GM19463 (cell line): ENCODE data around the gene SYT2.
"Not testable (repeated sequence)": the region's sequence is repeated elsewhere in the genome, so short reads cannot be mapped to it uniquely, and the experiment has no call there.

Experiments
- ATAC-seq: cut with Tn5 transposase; IDR thresholded peaks from one replicate; pipeline ENCODE4 v1.9.1; 2021; ENCODE audit warnings: mild to moderate bottlenecking, moderate library complexity; ENCODE audit not compliant: unreplicated experiment

SYT2 gene

DNA sequence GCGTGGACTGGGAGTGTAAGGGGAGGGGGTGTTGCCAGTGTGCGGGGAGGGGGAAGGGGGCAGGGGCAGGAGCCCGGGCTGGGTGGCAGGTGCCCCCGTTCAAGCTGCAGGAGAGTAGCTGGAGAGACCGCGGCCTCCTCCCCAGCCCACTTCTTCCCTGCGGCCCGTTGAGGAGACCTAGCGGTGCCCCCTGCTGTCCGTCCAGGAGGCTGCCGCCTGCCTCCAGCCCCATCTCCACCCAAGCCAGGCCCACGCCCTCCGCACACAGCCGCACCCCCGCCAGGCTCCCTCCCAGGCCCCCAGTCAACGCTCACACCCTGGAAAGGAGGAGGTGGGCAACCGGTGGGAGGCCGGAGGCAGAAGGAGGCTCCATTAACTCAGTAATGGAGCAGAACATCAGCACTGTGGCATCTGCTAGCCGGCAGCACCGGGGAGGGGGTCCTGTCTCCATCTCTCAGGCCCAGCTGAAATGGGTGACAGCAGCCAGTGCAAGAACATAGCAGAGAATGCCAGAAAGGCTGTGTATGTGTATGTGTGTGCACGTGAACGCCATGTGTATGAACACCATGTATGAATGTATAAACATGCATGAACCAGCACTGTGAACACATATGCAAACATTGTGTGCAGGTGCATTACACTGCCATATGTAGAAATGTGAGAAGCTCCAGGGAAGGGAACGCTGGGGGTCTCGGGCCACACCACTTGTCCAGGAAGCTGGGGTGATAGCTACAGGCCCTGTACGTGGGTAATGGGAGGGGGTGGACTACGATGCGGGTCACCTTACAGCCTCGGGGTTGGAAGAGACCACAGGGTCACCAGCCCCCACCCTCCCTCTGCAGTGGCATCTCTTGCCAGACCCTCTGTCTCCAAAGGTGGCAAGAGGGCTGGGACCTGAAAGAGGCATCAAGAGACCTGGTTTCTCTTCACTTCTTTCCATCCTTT is 84.6 kb downstream of the SYT2 start:
- ATAC-seq: peak; percentile 76

DNA sequence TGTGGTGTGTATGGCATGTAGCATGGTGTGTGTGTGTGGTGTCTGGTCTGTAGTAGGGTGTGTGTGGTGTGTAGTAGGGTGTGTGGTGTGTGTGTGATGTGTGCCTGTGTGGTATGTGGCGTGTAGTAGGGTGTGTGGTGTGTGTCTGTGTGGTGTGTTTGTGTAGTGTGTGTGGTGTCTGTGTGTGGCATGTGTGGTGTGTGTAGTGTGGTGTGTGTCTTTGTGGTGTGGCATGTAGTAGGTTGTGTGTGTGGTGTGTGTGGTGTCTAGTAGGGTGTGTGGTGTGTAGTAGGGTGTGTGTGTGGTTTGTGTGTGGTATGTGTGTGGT is 85.5 kb downstream of the SYT2 start:
- no peak for ATAC-seq

DNA sequence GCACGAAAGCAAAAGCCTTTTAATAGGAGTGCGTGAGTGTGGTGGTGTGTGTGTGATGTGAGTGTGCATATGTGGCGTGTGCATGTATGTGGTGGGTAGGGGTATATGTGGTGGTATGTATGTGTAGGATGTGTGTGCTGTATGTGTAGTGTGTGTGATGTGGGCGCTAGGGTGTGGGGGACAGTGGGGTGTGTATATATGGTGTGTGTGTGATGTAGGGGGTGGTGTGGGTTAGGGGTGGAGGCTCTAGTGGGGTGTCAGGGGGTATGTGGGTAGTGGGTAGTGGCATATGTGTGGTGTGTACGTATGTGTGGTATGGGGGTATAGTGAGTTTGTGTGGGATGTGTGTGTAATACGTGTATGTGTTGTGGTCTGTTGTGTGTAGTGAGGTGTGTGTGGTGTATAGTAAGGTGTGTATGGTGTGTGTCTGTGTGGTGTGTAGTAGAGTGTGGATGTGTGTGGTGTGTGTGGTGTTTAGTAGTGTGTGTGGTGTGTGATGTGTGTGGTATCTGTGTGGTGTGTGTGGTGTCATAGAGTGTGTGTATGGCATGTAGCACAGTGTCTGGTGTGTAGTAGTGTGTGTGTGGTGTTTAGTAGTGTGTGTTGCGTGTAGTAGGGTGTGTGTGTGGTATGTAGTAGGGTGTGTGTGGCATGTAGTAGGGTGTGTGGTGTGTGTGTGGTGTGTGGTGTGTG is 86.0 kb downstream of the SYT2 start:
- no peak for ATAC-seq

DNA sequence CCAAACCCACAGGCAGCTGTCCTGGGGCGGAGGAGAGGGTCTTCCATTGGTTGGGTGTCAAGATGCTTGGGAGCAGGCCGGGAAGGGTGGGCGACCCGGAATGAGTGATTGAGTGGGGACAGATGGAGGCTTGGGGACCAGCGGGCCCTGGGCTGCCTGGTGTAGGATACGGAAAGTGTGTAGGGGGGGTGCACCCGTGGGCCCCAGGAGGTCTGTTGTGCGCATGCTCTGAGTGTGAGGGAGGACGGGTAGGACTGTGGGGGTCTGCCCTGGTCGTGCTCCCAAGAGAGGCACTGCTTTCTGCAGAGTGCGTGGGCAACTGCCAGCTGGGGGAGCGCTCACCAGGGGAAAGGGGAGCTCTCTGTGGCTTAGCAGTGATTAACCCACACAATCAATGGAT is 86.8 kb downstream of the SYT2 start:
- ATAC-seq: not testable (repeated sequence)

DNA sequence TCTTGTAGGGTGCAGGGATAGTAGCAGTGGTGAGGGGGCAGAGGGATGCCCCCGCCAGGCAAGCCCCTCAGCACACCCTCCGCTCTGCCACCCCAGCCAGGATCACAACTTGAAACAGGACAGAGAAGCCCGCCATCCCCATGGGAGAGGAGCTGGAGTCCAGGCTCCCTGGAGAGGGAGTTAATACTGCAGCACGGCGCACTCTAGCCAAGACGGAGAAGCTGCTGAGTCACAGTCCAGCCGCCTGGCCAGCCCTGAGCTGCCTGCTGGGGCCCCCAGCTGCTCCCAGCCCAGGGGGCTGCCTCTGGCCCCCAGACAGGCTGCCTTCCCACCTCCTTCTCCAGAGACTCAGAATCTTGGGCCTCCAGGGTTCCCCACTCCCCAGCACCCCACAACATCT is 87.2 kb downstream of the SYT2 start:
- no peak for ATAC-seq

DNA sequence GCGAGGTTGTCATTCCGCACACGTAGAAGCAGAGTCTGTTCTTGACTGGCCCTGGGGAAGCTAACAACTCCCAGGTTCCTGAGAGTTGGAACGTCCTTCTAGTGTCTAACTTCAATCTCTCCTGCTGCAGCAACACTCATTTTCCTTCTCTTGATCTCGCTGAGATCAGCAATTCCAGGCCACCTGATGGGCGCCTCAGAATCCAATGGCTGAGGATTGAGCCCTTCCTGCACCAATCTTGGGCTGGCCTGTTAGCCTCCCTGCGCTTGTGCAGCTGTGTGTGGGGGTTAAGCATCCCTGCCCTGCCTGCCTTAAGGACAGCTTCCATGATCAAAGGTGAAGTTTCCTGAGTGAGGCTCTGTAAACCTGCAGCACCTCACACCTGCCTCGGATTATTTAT is 87.9 kb downstream of the SYT2 start:
- no peak for ATAC-seq

DNA sequence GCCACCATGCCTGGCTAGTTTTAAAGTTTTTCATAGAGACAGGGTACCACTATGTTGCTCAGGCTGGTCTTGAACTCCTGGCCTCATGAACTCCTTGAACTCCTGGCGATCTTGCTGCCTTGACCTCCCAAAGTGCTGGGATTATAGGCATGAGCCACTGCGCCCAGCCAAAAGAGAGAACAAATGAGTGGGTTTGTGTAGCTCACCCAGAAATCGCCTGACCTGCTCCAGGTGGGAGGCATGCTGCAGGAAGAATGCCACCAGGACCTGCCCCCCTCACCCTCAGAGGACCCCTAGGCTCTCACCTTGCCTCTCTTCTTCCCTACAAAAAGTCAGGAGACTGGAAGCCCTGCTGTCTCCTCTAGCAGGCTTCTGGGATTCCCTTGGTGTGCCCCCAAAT is 88.8 kb downstream of the SYT2 start:
- no peak for ATAC-seq

DNA sequence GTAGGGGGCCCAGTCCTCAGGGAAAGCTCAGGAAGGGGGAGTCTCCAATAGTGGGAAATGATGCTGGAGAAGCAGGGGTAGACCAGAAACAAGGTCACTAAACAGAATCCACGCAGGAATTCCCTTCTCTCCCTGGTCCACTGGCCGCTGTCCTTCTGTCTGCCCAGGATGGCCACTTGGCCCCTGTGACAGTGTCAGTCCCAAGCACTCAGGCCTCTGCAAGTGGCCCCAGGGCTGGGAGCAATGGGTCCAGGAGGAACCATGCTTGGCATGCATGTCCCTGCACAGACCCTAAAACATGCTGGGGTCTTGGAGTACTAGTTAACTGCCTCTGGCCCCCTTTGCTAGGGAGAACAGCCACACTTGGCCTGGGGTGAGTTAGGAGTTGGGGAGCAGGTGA is 90.2 kb downstream of the SYT2 start:
- not testable (repeated sequence) for ATAC-seq

DNA sequence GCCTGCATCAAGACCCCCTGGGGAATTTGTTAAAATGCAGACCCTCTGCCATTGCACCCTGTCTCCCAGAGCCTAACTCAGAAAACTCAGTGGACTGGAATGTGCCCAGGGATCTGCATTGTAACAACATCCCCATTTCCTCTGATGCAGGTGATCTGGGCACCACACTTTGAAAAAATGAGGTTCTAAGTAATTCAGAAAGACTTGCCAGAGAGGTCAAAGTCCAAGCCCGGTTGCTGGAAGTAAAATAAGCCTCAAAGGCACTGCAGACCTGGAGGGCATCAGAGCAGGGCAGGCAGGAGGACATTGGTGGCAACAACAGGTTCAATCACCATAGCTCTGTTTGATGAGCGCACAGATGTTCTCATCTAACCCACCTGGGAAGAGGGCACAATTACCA is 90.7 kb downstream of the SYT2 start:
- no peak for ATAC-seq

DNA sequence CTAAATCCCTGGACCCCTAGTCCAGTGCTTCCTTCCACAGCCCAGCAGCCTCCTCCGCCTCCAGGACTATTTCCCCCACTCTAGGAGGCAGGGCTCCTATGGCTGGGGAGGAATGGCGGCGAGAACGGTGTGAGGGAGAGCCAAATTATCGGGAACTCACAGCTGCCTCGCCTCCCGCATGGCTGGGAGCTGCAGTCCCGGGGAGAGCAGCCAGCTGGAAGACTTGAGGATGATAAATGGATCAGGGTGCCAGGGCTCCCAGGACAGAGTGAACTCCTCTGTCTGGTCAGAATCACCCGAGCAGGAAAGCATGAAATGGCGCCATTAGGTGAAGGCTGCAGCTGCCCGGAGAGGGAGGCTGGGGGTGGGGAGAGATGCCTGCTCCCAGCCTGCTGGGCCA is 91.2 kb downstream of the SYT2 start:
- not testable (repeated sequence) for ATAC-seq

DNA sequence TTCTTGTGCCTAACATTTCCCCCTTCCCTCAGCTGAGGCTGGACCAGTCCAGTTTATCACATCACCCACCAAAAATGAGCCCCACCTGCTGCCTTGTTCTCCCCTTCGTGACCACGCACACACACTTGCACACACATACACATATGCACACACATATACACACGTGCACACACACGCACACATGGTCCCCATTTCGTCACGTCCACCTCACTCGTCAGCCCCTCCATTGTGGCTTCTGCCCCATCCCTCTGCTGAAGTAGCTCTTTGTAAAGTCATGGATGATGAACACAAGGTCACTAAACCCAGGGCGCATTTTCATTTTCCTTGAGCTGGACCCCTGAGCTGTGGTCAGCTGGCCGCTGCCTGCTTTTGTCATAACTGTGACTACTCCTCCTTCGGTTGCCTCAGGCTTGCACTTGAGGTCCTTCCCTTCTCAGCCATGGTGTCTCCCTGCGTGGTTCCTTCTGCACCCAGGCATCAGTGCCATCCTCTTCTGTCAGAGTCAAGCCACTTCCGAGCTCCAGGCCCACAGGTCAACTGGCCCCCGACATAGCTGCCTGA is 93.8 kb downstream of the SYT2 start:
- ATAC-seq: peak; percentile 17

DNA sequence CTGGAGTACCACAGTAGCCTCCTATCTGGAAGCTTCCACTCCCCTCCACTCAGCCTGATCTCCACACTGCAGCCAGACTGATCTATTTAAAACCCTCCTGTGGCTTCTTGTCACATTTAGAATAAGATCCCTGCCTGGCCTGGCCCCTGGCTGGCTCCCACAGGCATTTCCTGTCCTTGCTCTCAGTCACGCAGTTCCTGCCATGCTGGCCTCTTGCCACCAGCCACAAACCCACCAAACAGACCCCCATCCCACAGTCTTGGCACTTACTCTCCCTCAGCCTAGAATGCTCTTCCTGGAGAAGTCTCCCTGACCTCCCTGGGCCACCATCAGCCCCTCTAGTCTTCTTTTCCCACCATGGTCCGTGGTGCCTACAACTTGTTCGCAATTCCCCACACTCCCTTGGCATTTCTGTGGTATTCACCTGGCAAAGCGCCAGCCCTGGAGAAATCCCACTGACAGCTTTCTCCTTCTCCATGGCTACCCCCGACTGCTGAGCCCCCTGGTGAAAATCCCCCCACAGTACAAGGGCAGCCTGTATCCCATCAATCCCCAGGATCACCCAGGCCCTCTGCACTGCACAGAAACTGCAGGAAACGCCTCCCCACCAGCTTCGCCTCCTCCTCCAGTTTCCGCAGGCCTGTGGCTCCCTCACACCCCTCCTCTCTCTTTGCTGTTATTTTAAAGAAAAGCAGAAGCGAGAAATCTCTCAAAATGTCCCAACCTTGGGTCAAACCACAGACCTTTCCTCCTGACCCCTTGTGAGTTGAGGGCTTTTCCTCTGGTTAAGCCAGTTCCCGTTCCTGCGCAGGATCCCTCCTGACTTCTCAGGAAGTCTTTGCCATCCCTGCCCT is 94.5 kb downstream of the SYT2 start:
- ATAC-seq: peak; percentile 75

DNA sequence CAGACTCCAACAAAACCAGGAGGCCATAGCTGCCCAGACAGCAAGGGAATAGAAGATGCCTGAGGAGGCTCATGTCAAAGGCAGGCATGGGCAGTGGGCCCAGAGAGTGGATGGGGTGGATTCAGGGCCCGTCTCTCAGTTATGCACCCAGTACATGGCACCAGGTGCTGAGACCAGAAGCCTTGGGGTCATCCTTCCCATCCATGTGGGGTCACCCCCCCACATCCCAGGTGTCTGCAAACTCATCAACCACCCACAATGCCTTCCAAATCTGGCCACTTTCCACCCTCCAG is 95.1 kb downstream of the SYT2 start:
- not testable (repeated sequence) for ATAC-seq

DNA sequence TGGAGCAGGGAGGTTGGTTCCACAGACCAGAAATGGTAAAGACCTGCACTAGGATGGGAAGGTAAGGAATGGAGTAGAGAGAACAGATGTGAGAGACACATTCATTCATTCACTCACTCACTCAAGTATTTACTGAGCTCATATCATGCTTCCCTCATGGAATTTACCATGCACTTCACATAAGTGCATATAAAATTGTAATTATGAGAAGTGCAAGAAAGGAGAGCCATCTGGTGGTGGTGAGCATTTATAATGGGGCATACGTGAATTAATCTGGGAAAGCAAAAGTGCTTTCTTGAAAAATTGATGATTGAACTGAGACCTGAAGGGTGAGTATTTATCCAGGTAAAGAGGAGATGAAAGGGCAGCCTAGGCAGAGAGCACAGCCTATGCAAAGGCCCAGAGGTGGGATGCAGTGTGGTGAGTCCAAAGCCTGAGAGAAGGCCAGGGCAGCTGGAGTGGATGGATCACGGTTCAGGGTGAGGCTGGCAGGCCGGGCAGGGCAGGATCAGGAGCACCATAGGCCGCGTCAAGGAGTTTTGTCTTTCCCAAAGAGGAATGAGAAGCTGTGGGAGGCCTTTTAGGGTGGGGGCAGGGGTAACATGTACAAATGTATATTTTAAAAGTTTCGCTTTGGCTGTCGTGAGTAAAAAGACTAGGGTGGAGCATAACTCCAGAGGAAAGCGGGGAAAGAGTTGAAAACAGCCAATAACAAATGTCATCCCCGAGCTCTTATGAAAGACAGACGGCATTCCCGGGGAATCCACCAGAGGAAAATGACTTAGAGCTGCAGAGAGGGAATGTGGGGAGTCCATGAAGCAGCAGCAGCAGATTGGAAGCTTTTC is 95.7 kb downstream of the SYT2 start:
- ATAC-seq: not testable (repeated sequence)

DNA sequence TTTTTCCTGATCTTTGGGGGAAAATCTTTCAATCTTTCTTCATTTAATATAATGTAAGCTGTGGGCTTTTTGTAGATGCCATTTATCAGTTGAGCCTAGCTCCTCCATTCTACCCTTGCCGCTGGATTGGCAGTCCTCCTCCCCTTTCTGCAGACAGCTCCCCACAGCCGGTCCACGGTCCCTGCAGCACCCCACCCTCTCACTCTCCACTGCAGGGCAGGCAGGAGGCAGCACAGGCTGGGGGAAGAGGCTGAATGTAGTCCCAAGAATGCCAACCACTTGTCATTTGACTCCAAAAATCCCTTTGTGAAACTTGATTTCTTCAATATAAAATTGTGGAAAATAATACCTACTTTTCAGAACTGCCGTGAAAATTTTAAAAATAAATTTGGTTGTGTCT is 96.7 kb downstream of the SYT2 start:
- ATAC-seq: no peak

DNA sequence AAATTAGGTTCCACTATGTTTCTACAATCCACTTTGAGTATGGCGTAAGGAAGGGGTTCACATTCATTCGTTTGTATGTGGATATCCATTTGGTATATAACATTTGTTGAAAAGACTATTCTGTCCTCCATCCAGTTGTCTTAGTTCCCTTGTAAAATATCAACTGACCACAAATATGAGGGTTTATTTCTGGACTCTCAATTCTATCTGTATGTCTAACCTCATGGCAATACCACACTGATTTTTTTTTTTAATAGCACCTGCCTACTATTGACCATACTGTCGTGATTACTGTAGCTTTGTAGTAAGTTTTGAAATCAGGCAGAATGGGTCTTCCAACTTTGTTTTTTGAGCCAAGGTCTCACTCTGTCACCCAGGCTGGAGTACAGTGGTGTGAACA is 98.2 kb downstream of the SYT2 start:
- not testable (repeated sequence) for ATAC-seq

DNA sequence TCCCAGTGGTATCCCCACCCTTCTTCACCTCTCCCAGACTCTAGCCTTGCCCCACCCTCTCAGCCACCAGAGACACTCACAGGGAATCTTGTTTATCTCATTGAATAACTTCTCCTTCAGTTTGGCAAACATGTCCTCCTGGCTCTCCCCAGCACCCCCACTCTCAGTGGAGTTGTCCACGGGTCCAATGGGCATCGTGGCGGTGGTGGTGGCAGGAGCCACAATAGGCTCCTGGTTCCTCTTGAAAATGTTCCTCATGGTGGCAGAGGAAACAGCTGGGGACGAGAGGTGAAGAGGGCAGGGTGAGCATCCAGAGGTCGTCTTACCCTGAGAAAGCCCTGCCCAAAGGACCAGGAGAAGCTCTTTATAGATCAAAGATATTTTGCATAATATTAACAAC is 104.7 kb downstream of the SYT2 start:
- no peak for ATAC-seq

DNA sequence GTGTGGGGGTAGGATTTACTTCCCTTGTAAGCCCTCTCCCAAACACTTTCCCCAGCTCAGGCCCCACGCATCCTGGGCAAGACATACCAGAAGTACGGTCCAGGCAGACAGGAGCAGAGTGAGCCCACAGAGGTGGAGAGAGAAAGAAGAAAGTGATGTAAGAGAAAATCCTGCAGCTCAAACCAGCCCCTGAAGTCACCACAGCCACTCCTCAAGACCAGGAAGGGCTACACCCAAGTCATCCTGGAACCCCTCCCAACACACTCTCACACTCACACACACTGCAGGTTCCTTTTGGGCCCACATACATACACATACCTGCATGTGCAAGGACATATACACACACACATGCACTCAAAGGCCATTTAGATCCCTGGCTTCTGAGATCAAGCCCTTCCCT is 106.8 kb downstream of the SYT2 start:
- ATAC-seq: no peak

DNA sequence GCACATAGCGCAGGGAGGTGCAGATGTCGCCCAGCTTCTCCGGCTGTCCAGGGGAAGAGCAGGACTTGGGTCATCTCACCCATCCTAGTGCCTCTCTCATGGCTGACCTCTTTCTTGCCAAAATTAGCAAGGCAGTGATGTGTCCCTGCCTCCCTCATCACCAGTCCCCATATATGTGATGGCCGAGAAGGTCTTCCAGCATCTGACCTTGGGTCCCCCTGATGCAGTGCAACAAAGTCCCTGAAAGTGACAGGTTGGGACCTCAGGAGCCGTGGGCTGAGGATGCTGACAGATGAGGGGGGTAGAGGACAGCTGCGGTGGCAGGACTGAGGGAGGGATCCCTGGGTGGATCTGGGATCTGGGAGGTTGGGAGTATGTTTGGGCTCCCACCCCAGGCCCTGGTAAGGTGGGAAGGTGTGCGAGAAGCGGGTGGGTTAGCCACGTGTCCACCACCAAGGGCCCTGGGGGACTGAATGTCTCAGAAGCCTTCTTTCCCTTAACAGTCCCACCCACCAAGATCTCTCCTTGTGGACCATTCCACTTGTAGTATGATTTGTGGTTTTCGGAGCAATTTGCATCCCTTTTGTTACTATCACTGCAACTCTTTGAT is 109.7 kb downstream of the SYT2 start:
- no peak for ATAC-seq
